ENCODE results near the gene ERC2.

DNA sequence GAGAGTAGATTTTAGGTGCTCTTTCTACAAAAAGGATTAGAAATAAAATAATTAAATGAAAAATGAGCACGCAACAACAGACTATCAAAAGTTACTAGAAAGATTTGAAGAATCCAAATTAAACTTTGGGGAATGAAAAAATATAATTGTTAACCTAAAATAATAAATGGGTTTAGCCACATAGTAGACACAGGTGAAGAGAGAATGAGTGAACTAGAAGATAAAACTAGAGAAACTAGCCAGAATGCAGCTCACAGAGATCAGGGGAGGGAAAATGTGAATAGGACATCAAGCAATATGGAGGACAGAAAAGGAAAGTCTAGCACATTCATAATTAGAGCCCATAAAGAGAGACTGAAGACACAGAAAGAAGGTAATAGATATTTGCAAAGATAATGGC lies 670.5 kb downstream of the ERC2 start:
- TF ChIP-seq, protein P1, sequence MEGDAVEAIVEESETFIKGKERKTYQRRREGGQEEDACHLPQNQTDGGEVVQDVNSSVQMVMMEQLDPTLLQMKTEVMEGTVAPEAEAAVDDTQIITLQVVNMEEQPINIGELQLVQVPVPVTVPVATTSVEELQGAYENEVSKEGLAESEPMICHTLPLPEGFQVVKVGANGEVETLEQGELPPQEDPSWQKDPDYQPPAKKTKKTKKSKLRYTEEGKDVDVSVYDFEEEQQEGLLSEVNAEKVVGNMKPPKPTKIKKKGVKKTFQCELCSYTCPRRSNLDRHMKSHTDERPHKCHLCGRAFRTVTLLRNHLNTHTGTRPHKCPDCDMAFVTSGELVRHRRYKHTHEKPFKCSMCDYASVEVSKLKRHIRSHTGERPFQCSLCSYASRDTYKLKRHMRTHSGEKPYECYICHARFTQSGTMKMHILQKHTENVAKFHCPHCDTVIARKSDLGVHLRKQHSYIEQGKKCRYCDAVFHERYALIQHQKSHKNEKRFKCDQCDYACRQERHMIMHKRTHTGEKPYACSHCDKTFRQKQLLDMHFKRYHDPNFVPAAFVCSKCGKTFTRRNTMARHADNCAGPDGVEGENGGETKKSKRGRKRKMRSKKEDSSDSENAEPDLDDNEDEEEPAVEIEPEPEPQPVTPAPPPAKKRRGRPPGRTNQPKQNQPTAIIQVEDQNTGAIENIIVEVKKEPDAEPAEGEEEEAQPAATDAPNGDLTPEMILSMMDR (tag by site-specific recombination; IDR thresholded peaks at IDR 0.05) = no peak
- TF ChIP-seq ZNF121 (tag by site-specific recombination; IDR thresholded peaks at IDR 0.05) (no peak), TCF7L2 (IDR thresholded peaks at IDR 0.05; ENCODE audit: borderline replicate concordance, low read depth, low read length) (no peak), ZNF366 (tag by site-specific recombination; conservative IDR thresholded peaks at IDR 0.05) (no peak), PBX3 (CRISPR knock-in tag; IDR thresholded peaks at IDR 0.05) (no peak), ZNF394 (tag by site-specific recombination; IDR thresholded peaks at IDR 0.05; ENCODE audit: borderline replicate concordance) (no peak), ZNF274 (IDR thresholded peaks at IDR 0.05; ENCODE audit: low read length) (no peak), ZNF274 (tag by site-specific recombination; IDR thresholded peaks at IDR 0.05; ENCODE audit: borderline replicate concordance) (no peak), FEZF1 (tag by site-specific recombination; IDR thresholded peaks at IDR 0.05) (no peak), ZBTB7A (tag by site-specific recombination; IDR thresholded peaks at IDR 0.05; ENCODE audit: low read depth) (no peak)
- TF ChIP-seq, protein P2, sequence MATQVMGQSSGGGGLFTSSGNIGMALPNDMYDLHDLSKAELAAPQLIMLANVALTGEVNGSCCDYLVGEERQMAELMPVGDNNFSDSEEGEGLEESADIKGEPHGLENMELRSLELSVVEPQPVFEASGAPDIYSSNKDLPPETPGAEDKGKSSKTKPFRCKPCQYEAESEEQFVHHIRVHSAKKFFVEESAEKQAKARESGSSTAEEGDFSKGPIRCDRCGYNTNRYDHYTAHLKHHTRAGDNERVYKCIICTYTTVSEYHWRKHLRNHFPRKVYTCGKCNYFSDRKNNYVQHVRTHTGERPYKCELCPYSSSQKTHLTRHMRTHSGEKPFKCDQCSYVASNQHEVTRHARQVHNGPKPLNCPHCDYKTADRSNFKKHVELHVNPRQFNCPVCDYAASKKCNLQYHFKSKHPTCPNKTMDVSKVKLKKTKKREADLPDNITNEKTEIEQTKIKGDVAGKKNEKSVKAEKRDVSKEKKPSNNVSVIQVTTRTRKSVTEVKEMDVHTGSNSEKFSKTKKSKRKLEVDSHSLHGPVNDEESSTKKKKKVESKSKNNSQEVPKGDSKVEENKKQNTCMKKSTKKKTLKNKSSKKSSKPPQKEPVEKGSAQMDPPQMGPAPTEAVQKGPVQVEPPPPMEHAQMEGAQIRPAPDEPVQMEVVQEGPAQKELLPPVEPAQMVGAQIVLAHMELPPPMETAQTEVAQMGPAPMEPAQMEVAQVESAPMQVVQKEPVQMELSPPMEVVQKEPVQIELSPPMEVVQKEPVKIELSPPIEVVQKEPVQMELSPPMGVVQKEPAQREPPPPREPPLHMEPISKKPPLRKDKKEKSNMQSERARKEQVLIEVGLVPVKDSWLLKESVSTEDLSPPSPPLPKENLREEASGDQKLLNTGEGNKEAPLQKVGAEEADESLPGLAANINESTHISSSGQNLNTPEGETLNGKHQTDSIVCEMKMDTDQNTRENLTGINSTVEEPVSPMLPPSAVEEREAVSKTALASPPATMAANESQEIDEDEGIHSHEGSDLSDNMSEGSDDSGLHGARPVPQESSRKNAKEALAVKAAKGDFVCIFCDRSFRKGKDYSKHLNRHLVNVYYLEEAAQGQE (tag by site-specific recombination; IDR thresholded peaks at IDR 0.05) = no peak
- TF ChIP-seq, protein P3, sequence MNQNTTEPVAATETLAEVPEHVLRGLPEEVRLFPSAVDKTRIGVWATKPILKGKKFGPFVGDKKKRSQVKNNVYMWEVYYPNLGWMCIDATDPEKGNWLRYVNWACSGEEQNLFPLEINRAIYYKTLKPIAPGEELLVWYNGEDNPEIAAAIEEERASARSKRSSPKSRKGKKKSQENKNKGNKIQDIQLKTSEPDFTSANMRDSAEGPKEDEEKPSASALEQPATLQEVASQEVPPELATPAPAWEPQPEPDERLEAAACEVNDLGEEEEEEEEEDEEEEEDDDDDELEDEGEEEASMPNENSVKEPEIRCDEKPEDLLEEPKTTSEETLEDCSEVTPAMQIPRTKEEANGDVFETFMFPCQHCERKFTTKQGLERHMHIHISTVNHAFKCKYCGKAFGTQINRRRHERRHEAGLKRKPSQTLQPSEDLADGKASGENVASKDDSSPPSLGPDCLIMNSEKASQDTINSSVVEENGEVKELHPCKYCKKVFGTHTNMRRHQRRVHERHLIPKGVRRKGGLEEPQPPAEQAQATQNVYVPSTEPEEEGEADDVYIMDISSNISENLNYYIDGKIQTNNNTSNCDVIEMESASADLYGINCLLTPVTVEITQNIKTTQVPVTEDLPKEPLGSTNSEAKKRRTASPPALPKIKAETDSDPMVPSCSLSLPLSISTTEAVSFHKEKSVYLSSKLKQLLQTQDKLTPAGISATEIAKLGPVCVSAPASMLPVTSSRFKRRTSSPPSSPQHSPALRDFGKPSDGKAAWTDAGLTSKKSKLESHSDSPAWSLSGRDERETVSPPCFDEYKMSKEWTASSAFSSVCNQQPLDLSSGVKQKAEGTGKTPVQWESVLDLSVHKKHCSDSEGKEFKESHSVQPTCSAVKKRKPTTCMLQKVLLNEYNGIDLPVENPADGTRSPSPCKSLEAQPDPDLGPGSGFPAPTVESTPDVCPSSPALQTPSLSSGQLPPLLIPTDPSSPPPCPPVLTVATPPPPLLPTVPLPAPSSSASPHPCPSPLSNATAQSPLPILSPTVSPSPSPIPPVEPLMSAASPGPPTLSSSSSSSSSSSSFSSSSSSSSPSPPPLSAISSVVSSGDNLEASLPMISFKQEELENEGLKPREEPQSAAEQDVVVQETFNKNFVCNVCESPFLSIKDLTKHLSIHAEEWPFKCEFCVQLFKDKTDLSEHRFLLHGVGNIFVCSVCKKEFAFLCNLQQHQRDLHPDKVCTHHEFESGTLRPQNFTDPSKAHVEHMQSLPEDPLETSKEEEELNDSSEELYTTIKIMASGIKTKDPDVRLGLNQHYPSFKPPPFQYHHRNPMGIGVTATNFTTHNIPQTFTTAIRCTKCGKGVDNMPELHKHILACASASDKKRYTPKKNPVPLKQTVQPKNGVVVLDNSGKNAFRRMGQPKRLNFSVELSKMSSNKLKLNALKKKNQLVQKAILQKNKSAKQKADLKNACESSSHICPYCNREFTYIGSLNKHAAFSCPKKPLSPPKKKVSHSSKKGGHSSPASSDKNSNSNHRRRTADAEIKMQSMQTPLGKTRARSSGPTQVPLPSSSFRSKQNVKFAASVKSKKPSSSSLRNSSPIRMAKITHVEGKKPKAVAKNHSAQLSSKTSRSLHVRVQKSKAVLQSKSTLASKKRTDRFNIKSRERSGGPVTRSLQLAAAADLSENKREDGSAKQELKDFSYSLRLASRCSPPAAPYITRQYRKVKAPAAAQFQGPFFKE (tag by site-specific recombination; IDR thresholded peaks at IDR 0.05; ENCODE audit: borderline replicate concordance) = no peak
- TF ChIP-seq, protein P4, sequence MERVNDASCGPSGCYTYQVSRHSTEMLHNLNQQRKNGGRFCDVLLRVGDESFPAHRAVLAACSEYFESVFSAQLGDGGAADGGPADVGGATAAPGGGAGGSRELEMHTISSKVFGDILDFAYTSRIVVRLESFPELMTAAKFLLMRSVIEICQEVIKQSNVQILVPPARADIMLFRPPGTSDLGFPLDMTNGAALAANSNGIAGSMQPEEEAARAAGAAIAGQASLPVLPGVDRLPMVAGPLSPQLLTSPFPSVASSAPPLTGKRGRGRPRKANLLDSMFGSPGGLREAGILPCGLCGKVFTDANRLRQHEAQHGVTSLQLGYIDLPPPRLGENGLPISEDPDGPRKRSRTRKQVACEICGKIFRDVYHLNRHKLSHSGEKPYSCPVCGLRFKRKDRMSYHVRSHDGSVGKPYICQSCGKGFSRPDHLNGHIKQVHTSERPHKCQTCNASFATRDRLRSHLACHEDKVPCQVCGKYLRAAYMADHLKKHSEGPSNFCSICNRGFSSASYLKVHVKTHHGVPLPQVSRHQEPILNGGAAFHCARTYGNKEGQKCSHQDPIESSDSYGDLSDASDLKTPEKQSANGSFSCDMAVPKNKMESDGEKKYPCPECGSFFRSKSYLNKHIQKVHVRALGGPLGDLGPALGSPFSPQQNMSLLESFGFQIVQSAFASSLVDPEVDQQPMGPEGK (tag by site-specific recombination; IDR thresholded peaks at IDR 0.05) = no peak

All from HEK293 (cell line).